Panc1 (cell line): Measurements from ENCODE around the gene ADIPOR2. TPM values are rescaled to one million over a fixed set of nuclear protein-coding genes. Genes with fewer than 3 reads are reported as not detected.

Source experiments
- ATAC-seq: fragments of 200-7000 bp; cut with Tn5 transposase; 2 replicates; pipeline ENCODE4 v1.9.1; 2020; ENCODE audit warnings: mild to moderate bottlenecking, moderate library complexity
- BruUV-seq: library from RNA; stranded (reverse); fragments of 400-500 nt; replicated peaks from 2 replicates; lab custom pipeline; 2021; lab: Mats Ljungman, UMichigan
- CTCF ChIA-PET: fragments of 300-600 bp; sonication (Branson Sonifier 250); formaldehyde crosslinking; loops from one replicate; lab custom pipeline; 2022; ENCODE audit warnings: antibody characterized with exemption; lab: Charles Lee
- POLR2A ChIA-PET: fragments of 300-600 bp; sonication (Branson Sonifier 250); formaldehyde crosslinking; loops from one replicate; lab custom pipeline; 2022; ENCODE audit warnings: antibody characterized with exemption; lab: Charles Lee
- DNase-seq: peaks from one replicate; pipeline ENCODE4 v3.0.0-alpha.2; 2010; ENCODE audit warnings: low read depth, low spot score
- H3K27ac ChIP-seq: 2 replicates; pipeline ENCODE4 v1.5.1; 2011; ENCODE audit warnings: mild to moderate bottlenecking, low read length, inconsistent platforms
- H3K27me3 ChIP-seq: fragments of 200-500 bp; sonication (Bioruptor generic); 2 replicates; pipeline ENCODE4 v1.6.0; 2014; ENCODE audit warnings: low read length, inconsistent platforms; ENCODE audit not compliant: control insufficient read depth, insufficient read depth
- H3K36me3 ChIP-seq: fragments of 200-500 bp; sonication (Bioruptor generic); 2 replicates; pipeline ENCODE4 v1.5.1; 2014; ENCODE audit warnings: inconsistent platforms, mild to moderate bottlenecking, low read length, moderate library complexity; ENCODE audit not compliant: control insufficient read depth, insufficient read depth
- H3K4me1 ChIP-seq: 2 replicates; pipeline ENCODE4 v1.5.1; 2011; ENCODE audit warnings: inconsistent platforms, mild to moderate bottlenecking, low read length, moderate library complexity; ENCODE audit not compliant: control insufficient read depth, insufficient read depth
- H3K4me3 ChIP-seq, 2 experiments: 2 replicates each; pipeline ENCODE4 v1.5.1; 2011 to 2012; ENCODE audit warnings: low read depth in 2 of 2, low read length in 2 of 2, mild to moderate bottlenecking in 2 of 2, inconsistent platforms in 1 of 2, moderate library complexity in 1 of 2
- H3K9me3 ChIP-seq: fragments of 200-500 bp; sonication (Bioruptor generic); 2 replicates; pipeline ENCODE4 v1.5.1; 2014; ENCODE audit warnings: low read depth, mild to moderate bottlenecking, inconsistent platforms, low read length, moderate library complexity; ENCODE audit not compliant: control insufficient read depth, insufficient read depth
- POLR2AphosphoS5 ChIP-seq: IDR thresholded peaks from 2 replicates; pipeline ENCODE4 v1.6.1; 2012; ENCODE audit warnings: mild to moderate bottlenecking, low read depth, low read length, moderate library complexity
- SIN3A ChIP-seq: IDR thresholded peaks from 2 replicates; pipeline ENCODE4 v1.6.1; 2012; ENCODE audit warnings: low read depth, mild to moderate bottlenecking, low read length, moderate library complexity, borderline replicate concordance; ENCODE audit not compliant: insufficient read depth
- TCF7L2 ChIP-seq: IDR thresholded peaks from 2 replicates; pipeline ENCODE4 v1.6.1; 2011; ENCODE audit warnings: mild to moderate bottlenecking, low read depth, low read length, inconsistent platforms
- in situ Hi-C: cut with HindIII; loops from 2 replicates; pipeline ENCODE4 v1.10.0; 2016; ENCODE audit warnings: low sequenced_read_pairs, low pct_unique_long_range_greater_than_20kb
- intact Hi-C: fragments of 100-400 bp; cut with micrococcal nuclease; formaldehyde crosslinking; loops from one replicate; pipeline ENCODE4 v1.10.0; 2022; ENCODE audit not compliant: unreplicated experiment
- total RNA-seq: library from RNA; stranded (reverse); gene quantifications from one replicate; pipeline ENCODE4 v1.2.1, GENCODE V29; 2021; ENCODE audit not compliant: unreplicated experiment
- TF ChIP-seq, protein P1 (sequence below): fragments of 450-650 bp; IDR thresholded peaks from 2 replicates; pipeline ENCODE4 v1.5.1; 2017; ENCODE audit warnings: mild to moderate bottlenecking
- TF ChIP-seq, protein P2 (sequence below), 2 experiments: IDR thresholded peaks; 2 replicates each; pipeline ENCODE4 v1.6.1; 2011 to 2012; ENCODE audit warnings: low read depth in 2 of 2, control low read depth in 1 of 2, low read length in 1 of 2, mild to moderate bottlenecking in 1 of 2, moderate library complexity in 1 of 2; ENCODE audit not compliant: insufficient read depth in 1 of 2

Gene ADIPOR2
- total RNA-seq, 1 experiment from 2014 or later = 76.0 TPM

GRCh38 chr12:1773937-1774655, 83.2 kb downstream of the ADIPOR2 start:
- in situ Hi-C loops = no loop called here

DNA sequence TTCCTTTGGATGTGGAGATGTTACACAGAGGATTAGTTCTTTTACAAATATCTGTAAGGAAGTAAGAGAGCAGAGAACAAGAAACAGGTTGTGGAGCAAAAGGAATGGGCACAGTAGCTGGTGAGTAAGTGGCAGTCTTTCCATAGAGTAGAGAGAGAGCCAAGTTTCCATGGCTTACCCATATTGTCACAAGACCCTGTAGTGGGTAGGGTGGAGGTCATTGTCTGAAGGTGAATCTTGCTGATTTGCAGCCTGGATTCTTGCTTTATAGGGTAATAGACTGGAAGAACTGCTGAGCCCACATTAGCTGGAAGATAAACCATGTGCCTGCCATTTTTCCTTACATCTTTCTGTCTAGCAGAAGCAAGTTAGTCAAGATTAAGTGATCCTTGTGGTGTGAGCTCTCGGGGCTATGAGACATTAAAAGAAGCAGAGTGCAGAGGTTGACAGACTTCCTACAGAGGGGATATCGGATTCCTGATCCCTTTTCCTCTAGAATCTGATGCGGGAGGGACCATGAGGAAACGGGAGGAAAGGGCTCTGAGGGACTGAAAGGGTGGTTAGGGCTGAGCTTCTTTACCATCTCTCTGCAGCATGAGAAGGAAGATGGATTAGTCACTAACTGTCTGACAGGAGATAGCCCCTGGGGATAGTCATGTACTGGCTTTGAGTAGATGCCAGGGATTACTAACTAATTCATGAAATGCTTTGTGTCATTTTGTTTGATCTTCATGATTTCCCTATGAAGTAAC, 85.5 kb downstream of the ADIPOR2 start:
- DNase-seq = no peak
- intact Hi-C loops = no loop called here

More at GRCh38 chr12:1773937-1774655, 83.2 kb downstream of the ADIPOR2 start:
- Histone ChIP-seq H3K27ac (no peak overlapping the region), H3K27me3 (no peaks in the 10 kb centered on the region), H3K9me3 (no peaks in the 10 kb centered on the region), H3K4me3 (no peak overlapping the region), H3K36me3 (no peaks in the 10 kb centered on the region; the same call in 1 of the 2 replicates), H3K4me1 (peaks cover 12% of the 10 kb centered on the region)
- intact Hi-C loops = no loop called here
- ChIA-PET CTCF (no interaction called here), POLR2A (interaction anchor here (0.5 kb wide), 1 partner anchor 51 kb away, joined by 12 read pairs; no protein-coding TSS in a partner anchor)
- TF ChIP-seq, protein P1, sequence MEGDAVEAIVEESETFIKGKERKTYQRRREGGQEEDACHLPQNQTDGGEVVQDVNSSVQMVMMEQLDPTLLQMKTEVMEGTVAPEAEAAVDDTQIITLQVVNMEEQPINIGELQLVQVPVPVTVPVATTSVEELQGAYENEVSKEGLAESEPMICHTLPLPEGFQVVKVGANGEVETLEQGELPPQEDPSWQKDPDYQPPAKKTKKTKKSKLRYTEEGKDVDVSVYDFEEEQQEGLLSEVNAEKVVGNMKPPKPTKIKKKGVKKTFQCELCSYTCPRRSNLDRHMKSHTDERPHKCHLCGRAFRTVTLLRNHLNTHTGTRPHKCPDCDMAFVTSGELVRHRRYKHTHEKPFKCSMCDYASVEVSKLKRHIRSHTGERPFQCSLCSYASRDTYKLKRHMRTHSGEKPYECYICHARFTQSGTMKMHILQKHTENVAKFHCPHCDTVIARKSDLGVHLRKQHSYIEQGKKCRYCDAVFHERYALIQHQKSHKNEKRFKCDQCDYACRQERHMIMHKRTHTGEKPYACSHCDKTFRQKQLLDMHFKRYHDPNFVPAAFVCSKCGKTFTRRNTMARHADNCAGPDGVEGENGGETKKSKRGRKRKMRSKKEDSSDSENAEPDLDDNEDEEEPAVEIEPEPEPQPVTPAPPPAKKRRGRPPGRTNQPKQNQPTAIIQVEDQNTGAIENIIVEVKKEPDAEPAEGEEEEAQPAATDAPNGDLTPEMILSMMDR = no peak
- TF ChIP-seq POLR2AphosphoS5 (no peak), SIN3A (no peak), TCF7L2 (no peak)
- TF ChIP-seq, protein P2, sequence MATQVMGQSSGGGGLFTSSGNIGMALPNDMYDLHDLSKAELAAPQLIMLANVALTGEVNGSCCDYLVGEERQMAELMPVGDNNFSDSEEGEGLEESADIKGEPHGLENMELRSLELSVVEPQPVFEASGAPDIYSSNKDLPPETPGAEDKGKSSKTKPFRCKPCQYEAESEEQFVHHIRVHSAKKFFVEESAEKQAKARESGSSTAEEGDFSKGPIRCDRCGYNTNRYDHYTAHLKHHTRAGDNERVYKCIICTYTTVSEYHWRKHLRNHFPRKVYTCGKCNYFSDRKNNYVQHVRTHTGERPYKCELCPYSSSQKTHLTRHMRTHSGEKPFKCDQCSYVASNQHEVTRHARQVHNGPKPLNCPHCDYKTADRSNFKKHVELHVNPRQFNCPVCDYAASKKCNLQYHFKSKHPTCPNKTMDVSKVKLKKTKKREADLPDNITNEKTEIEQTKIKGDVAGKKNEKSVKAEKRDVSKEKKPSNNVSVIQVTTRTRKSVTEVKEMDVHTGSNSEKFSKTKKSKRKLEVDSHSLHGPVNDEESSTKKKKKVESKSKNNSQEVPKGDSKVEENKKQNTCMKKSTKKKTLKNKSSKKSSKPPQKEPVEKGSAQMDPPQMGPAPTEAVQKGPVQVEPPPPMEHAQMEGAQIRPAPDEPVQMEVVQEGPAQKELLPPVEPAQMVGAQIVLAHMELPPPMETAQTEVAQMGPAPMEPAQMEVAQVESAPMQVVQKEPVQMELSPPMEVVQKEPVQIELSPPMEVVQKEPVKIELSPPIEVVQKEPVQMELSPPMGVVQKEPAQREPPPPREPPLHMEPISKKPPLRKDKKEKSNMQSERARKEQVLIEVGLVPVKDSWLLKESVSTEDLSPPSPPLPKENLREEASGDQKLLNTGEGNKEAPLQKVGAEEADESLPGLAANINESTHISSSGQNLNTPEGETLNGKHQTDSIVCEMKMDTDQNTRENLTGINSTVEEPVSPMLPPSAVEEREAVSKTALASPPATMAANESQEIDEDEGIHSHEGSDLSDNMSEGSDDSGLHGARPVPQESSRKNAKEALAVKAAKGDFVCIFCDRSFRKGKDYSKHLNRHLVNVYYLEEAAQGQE (IDR thresholded peaks at IDR 0.05; ENCODE audit: insufficient read depth in 1 of 2, low read depth in 2 of 2, low read length in 1 of 2) = no peak
- no peak for DNase-seq
- no peak for ATAC-seq
- no TSS peak for BruUV-seq

More for the DNA sequence above, 85.5 kb downstream of the ADIPOR2 start:
- ChIA-PET POLR2A (no interaction called here), CTCF (no interaction called here)
- Histone ChIP-seq H3K27me3 (no peaks in the 10 kb centered on the region), H3K4me3 (no peak overlapping the region), H3K4me1 (peaks cover 3% of the 10 kb centered on the region), H3K27ac (no peak overlapping the region), H3K9me3 (no peaks in the 10 kb centered on the region), H3K36me3 (no peaks in the 10 kb centered on the region; the same call in 1 of the 2 replicates)
- no TSS peak for BruUV-seq
- ATAC-seq = no peak; the same call in 1 of the 2 replicates
- in situ Hi-C loops = no loop called here
- TF ChIP-seq SIN3A = no peak
- TF ChIP-seq, protein P2 (IDR thresholded peaks at IDR 0.05; ENCODE audit: insufficient read depth in 1 of 2, low read depth in 2 of 2, low read length in 1 of 2) = no peak
- TF ChIP-seq POLR2AphosphoS5 = no peak
- TF ChIP-seq, protein P1 = no peak
- no peak for TF ChIP-seq TCF7L2
